GM12878 (cell line): Measurements from ENCODE around the gene SERPINI1. TPM values are rescaled to one million over a fixed set of nuclear protein-coding genes. Genes with fewer than 3 reads are reported as not detected.

Source experiments
- ATAC-seq: fragments of 200-7000 bp; cut with Tn5 transposase; 3 replicates; pipeline ENCODE4 v1.9.1; 2020; ENCODE audit warnings: mild to moderate bottlenecking, moderate library complexity
- BruUV-seq: library from RNA; stranded (reverse); fragments of 400-500 nt; replicated peaks from 2 replicates; lab custom pipeline; 2021; lab: Mats Ljungman, UMichigan
- CTCF ChIA-PET: fragments of 300-600 bp; sonication (Branson Sonifier 250); formaldehyde crosslinking; extraction: SDS; loops from one replicate; lab custom pipeline; 2021; ENCODE audit warnings: inconsistent platforms; lab: Yijun Ruan, JAX
- POLR2A ChIA-PET: fragments of 350-600 bp; formaldehyde crosslinking; extraction: SDS; loops from one replicate; lab custom pipeline; 2021; ENCODE audit warnings: inconsistent platforms; lab: Charles Lee
- RAD21 ChIA-PET: fragments of 300-600 bp; sonication (Branson Sonifier 250); formaldehyde crosslinking; loops from one replicate; lab custom pipeline; 2023; ENCODE audit warnings: antibody characterized with exemption; ENCODE audit not compliant: unreplicated experiment; lab: Charles Lee
- SMC1A ChIA-PET: fragments of 300-600 bp; sonication (Branson Sonifier 250); formaldehyde crosslinking; loops from one replicate; lab custom pipeline; 2023; ENCODE audit not compliant: unreplicated experiment, uncharacterized antibody; lab: Charles Lee
- DNase-seq: peaks from one replicate; pipeline ENCODE4 v3.0.0-alpha.2; 2011; ENCODE audit warnings: low read depth, low spot score
- FAIRE-seq: peaks from 3 replicates; lab custom pipeline; 2011; peaks lifted over from hg19 to GRCh38; lab: Jason Lieb, UNC
- H2AFZ ChIP-seq: 2 replicates; pipeline ENCODE4 v1.6.0; 2011; ENCODE audit warnings: low read depth, low read length, control low read depth; ENCODE audit not compliant: control insufficient read depth
- H3K27ac ChIP-seq: 2 replicates; pipeline ENCODE4 v1.5.1; 2011; ENCODE audit warnings: control low read depth; ENCODE audit not compliant: control insufficient read depth, insufficient read depth
- H3K27me3 ChIP-seq, 2 experiments: replicated peaks in 1 of 2; 2 replicates each; pipeline versions ENCODE4 v1.6.0 to v1.6.1; 2011; ENCODE audit warnings: low read length in 1 of 2; ENCODE audit not compliant: control insufficient read depth in 2 of 2, insufficient read depth in 2 of 2
- H3K36me3 ChIP-seq, 2 experiments: 2 replicates each; pipeline ENCODE4 v1.5.1; 2011; ENCODE audit warnings: low read length in 1 of 2; ENCODE audit not compliant: control insufficient read depth in 2 of 2, insufficient read depth in 2 of 2
- H3K4me1 ChIP-seq: 2 replicates; pipeline ENCODE4 v1.6.1; 2011; ENCODE audit warnings: mild to moderate bottlenecking, low read length, moderate library complexity, mixed read lengths; ENCODE audit not compliant: control insufficient read depth, insufficient read depth
- H3K4me2 ChIP-seq: 2 replicates; pipeline ENCODE4 v1.6.0; 2011; ENCODE audit warnings: control low read depth; ENCODE audit not compliant: control insufficient read depth, insufficient read depth
- H3K4me3 ChIP-seq: fragments of 200-600 bp; sonication (generic); 2 replicates; pipeline ENCODE4 v1.5.1; 2016
- H3K79me2 ChIP-seq: 2 replicates; pipeline ENCODE4 v1.6.0; 2011; ENCODE audit warnings: low read length; ENCODE audit not compliant: control insufficient read depth, insufficient read depth
- H3K9ac ChIP-seq: 2 replicates; pipeline ENCODE4 v1.8.0; 2011; ENCODE audit warnings: low read length, control low read depth, mixed read lengths; ENCODE audit not compliant: control insufficient read depth, insufficient read depth
- H3K9me3 ChIP-seq: replicated peaks from 3 replicates; pipeline ENCODE4 v1.5.1; 2011; ENCODE audit warnings: mild to moderate bottlenecking, low read length; ENCODE audit not compliant: control insufficient read depth, insufficient read depth
- H4K20me1 ChIP-seq: 2 replicates; pipeline ENCODE4 v1.6.0; 2011; ENCODE audit not compliant: control insufficient read depth, insufficient read depth
- EP300 ChIP-seq, 2 experiments: fragments of 150-350 bp in 1 of 2; IDR thresholded peaks; 2 replicates each; pipeline ENCODE4 v1.6.1; 2011 to 2012; ENCODE audit warnings: low read depth in 2 of 2, low read length in 2 of 2, borderline replicate concordance in 1 of 2, improper control_type of control experiment in 1 of 2, inconsistent platforms in 1 of 2; ENCODE audit not compliant: control insufficient read depth in 1 of 2
- IKZF2 ChIP-seq, 2 experiments: fragments of 450-650 bp; IDR thresholded peaks; 2 replicates each; pipeline ENCODE4 v1.6.1; 2017; ENCODE audit warnings: mild to moderate bottlenecking in 2 of 2, moderate library complexity in 2 of 2
- MEF2A ChIP-seq: IDR thresholded peaks from 2 replicates; pipeline ENCODE4 v1.6.1; 2011; ENCODE audit warnings: low read depth, mild to moderate bottlenecking, low read length, moderate library complexity; ENCODE audit not compliant: insufficient read depth
- NBN ChIP-seq: fragments of 450-650 bp; IDR thresholded peaks from 2 replicates; pipeline ENCODE4 v1.6.1; 2016
- RCOR1 ChIP-seq: conservative IDR thresholded peaks from 2 replicates; pipeline ENCODE4 v1.6.1; 2012; ENCODE audit warnings: low read depth, low read length, improper control_type of control experiment
- STAT1 ChIP-seq: fragments of 450-650 bp; conservative IDR thresholded peaks from 2 replicates; pipeline ENCODE4 v1.6.1; 2014; ENCODE audit warnings: antibody characterized with exemption, mild to moderate bottlenecking
- TBL1XR1 ChIP-seq: IDR thresholded peaks from 2 replicates; pipeline ENCODE4 v1.6.1; 2012; ENCODE audit warnings: low read depth, low read length, improper control_type of control experiment
- TCF12 ChIP-seq: IDR thresholded peaks from 2 replicates; pipeline ENCODE4 v1.6.1; 2011; ENCODE audit warnings: low read depth, mild to moderate bottlenecking, low read length
- ZSCAN29 ChIP-seq: fragments of 450-650 bp; IDR thresholded peaks from 2 replicates; pipeline ENCODE4 v1.6.1; 2017; ENCODE audit warnings: mild to moderate bottlenecking, moderate library complexity
- ZZZ3 ChIP-seq: IDR thresholded peaks from 2 replicates; pipeline ENCODE4 v1.6.1; 2011; ENCODE audit warnings: low read depth; ENCODE audit not compliant: control insufficient read depth, insufficient read length
- in situ Hi-C: fragments of 300-500 bp; cut with MboI; formaldehyde crosslinking; loops from 9 replicates; pipeline ENCODE4 v1.14.3; 2018; ENCODE audit warnings: mixed read lengths
- intact Hi-C: fragments of 100-400 bp; cut with micrococcal nuclease; formaldehyde crosslinking; loops from one replicate; pipeline ENCODE4 v1.14.2; 2022; ENCODE audit not compliant: unreplicated experiment
- polyA plus RNA-seq, 11 experiments: library from polyadenylated mRNA; depleted of rRNA in 4 of 11; unstranded in 6 of 11; stranded (reverse) in 5 of 11; fragments of >200 nt; fragmentation: Nextera tagmentation in 4 of 11; fragmentation: Illumina TruSeq in 1 of 11; extraction: Ambion mirVana in 4 of 11; extraction: Trizol in 1 of 11; gene quantifications; 1 replicate in 1 of 11; 2 replicates in 10 of 11; pipeline versions ENCODE4 v1.2.1 to v1.2.3, GENCODE V29; 2011 to 2016; ENCODE audit warnings: inconsistent platforms in 2 of 11, missing spikeins in 2 of 11, low read depth in 1 of 11
- total RNA-seq, 4 experiments: library from RNA; depleted of rRNA in 3 of 4; stranded (reverse); fragments of >200 nt in 3 of 4; fragmentation: Illumina TruSeq in 1 of 4; extraction: Trizol in 1 of 4; gene quantifications; 2 replicates each; pipeline versions ENCODE4 v1.2.1 to v1.2.3, GENCODE V29; 2013 to 2021
- TF ChIP-seq, protein P1 (sequence below): fragments of 450-650 bp; IDR thresholded peaks from 2 replicates; pipeline ENCODE4 v1.6.1; 2017; ENCODE audit warnings: borderline replicate concordance
- TF ChIP-seq, protein P2 (sequence below): fragments of 450-650 bp; IDR thresholded peaks from 2 replicates; pipeline ENCODE4 v1.6.1; 2017; ENCODE audit warnings: low read depth, mild to moderate bottlenecking, moderate library complexity
- TF ChIP-seq, protein P3 (sequence below): IDR thresholded peaks from 2 replicates; pipeline ENCODE4 v1.6.1; 2011; ENCODE audit warnings: low read depth, mild to moderate bottlenecking, low read length, moderate library complexity, borderline replicate concordance; ENCODE audit errors: extremely low read depth
- TF ChIP-seq, protein P4 (sequence below): fragments of 150-350 bp; IDR thresholded peaks from 2 replicates; pipeline ENCODE4 v1.6.1; 2014; ENCODE audit warnings: mild to moderate bottlenecking, low read depth, low read length
- TF ChIP-seq, protein P5 (sequence below): fragments of 450-650 bp; IDR thresholded peaks from 2 replicates; pipeline ENCODE4 v1.6.1; 2016; ENCODE audit warnings: mild to moderate bottlenecking, moderate library complexity, borderline replicate concordance

The SERPINI1 gene
- total and polyA plus RNA-seq, 10 of the 15 experiments (the other 5 are each of a cell fraction or from before 2014, with no cell fraction given) = 1.5 to 7.6 (median 3.6) TPM

DNA sequence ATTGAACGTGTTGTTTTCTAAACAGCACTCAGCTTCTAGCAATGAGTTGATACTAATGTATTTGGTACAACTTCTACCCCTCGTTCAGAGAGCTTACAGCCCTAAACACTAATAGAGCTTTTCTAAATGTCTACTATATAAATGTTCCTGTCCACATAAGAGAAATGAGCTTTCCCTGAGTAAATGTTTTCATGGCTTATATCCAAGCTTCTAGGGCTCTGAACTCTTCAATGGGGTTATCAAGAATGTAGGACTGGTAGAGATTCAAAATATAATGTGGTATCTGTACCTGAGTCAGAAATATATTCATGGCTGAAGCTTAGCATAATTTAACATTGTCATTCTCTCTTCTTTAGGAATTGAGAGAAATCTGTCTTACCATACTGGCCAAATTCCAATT lies 73.4 kb downstream of the SERPINI1 start (continued):
- TF ChIP-seq, protein P1, sequence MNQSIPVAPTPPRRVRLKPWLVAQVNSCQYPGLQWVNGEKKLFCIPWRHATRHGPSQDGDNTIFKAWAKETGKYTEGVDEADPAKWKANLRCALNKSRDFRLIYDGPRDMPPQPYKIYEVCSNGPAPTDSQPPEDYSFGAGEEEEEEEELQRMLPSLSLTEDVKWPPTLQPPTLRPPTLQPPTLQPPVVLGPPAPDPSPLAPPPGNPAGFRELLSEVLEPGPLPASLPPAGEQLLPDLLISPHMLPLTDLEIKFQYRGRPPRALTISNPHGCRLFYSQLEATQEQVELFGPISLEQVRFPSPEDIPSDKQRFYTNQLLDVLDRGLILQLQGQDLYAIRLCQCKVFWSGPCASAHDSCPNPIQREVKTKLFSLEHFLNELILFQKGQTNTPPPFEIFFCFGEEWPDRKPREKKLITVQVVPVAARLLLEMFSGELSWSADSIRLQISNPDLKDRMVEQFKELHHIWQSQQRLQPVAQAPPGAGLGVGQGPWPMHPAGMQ = no peak
- no peak for TF ChIP-seq ZZZ3
- TF ChIP-seq, protein P2, sequence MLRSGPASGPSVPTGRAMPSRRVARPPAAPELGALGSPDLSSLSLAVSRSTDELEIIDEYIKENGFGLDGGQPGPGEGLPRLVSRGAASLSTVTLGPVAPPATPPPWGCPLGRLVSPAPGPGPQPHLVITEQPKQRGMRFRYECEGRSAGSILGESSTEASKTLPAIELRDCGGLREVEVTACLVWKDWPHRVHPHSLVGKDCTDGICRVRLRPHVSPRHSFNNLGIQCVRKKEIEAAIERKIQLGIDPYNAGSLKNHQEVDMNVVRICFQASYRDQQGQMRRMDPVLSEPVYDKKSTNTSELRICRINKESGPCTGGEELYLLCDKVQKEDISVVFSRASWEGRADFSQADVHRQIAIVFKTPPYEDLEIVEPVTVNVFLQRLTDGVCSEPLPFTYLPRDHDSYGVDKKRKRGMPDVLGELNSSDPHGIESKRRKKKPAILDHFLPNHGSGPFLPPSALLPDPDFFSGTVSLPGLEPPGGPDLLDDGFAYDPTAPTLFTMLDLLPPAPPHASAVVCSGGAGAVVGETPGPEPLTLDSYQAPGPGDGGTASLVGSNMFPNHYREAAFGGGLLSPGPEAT = no peak
- TF ChIP-seq TCF12 = no peak
- no peak for TF ChIP-seq NBN
- no peak for TF ChIP-seq EP300 (IDR thresholded peaks at IDR 0.05; ENCODE audit: borderline replicate concordance in 1 of 2, control insufficient read depth in 1 of 2, low read depth in 2 of 2, low read length in 2 of 2)
- TF ChIP-seq IKZF2 (IDR thresholded peaks at IDR 0.05) = no peak
- TF ChIP-seq, protein P3, sequence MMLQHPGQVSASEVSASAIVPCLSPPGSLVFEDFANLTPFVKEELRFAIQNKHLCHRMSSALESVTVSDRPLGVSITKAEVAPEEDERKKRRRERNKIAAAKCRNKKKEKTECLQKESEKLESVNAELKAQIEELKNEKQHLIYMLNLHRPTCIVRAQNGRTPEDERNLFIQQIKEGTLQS = no peak

DNA sequence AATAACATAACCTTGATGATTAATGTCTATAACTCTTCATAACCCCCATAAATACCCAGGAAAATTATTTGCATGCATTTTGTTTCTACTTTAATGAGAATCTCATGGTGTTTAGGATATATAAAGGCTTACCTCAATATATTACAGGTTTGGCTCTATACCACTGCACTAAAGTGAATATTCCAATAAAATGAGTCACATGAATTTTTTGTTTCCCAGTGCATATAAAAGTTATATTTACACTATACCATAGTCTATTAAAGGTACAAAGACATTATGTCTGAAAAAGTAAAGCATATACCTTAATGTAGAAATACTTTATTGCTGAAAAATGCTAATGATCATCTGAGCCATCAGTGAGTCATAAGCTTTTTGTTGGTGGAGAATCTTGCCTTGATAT lies 74.7 kb downstream of the SERPINI1 start:
- no peak for DNase-seq
- Histone ChIP-seq H4K20me1 (no peaks in the 10 kb centered on the region), H3K27ac (no peak overlapping the region), H3K27me3 (no peaks in the 10 kb centered on the region), H3K9me3 (no peaks in the 10 kb centered on the region), H3K4me3 (no peak overlapping the region), H3K9ac (no peak overlapping the region), H3K36me3 (no peaks in the 10 kb centered on the region), H2AFZ (no peak overlapping the region), H3K79me2 (no peaks in the 10 kb centered on the region), H3K4me1 (no peaks in the 10 kb centered on the region), H3K4me2 (no peak overlapping the region)
- ChIA-PET SMC1A (no interaction called here), POLR2A (no interaction called here), RAD21 (no interaction called here), CTCF (no interaction called here)
- FAIRE-seq = no peak
- ATAC-seq = no peak
- no TSS peak for BruUV-seq
- intact Hi-C loops = no loop called here
- in situ Hi-C loops = no loop called here
- no peak for TF ChIP-seq RCOR1
- TF ChIP-seq, protein P4, sequence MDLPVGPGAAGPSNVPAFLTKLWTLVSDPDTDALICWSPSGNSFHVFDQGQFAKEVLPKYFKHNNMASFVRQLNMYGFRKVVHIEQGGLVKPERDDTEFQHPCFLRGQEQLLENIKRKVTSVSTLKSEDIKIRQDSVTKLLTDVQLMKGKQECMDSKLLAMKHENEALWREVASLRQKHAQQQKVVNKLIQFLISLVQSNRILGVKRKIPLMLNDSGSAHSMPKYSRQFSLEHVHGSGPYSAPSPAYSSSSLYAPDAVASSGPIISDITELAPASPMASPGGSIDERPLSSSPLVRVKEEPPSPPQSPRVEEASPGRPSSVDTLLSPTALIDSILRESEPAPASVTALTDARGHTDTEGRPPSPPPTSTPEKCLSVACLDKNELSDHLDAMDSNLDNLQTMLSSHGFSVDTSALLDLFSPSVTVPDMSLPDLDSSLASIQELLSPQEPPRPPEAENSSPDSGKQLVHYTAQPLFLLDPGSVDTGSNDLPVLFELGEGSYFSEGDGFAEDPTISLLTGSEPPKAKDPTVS = no peak
- no peak for TF ChIP-seq ZSCAN29
- TF ChIP-seq MEF2A = no peak
- no peak for TF ChIP-seq IKZF2 (IDR thresholded peaks at IDR 0.05)
- no peak for TF ChIP-seq STAT1
- TF ChIP-seq, protein P5, sequence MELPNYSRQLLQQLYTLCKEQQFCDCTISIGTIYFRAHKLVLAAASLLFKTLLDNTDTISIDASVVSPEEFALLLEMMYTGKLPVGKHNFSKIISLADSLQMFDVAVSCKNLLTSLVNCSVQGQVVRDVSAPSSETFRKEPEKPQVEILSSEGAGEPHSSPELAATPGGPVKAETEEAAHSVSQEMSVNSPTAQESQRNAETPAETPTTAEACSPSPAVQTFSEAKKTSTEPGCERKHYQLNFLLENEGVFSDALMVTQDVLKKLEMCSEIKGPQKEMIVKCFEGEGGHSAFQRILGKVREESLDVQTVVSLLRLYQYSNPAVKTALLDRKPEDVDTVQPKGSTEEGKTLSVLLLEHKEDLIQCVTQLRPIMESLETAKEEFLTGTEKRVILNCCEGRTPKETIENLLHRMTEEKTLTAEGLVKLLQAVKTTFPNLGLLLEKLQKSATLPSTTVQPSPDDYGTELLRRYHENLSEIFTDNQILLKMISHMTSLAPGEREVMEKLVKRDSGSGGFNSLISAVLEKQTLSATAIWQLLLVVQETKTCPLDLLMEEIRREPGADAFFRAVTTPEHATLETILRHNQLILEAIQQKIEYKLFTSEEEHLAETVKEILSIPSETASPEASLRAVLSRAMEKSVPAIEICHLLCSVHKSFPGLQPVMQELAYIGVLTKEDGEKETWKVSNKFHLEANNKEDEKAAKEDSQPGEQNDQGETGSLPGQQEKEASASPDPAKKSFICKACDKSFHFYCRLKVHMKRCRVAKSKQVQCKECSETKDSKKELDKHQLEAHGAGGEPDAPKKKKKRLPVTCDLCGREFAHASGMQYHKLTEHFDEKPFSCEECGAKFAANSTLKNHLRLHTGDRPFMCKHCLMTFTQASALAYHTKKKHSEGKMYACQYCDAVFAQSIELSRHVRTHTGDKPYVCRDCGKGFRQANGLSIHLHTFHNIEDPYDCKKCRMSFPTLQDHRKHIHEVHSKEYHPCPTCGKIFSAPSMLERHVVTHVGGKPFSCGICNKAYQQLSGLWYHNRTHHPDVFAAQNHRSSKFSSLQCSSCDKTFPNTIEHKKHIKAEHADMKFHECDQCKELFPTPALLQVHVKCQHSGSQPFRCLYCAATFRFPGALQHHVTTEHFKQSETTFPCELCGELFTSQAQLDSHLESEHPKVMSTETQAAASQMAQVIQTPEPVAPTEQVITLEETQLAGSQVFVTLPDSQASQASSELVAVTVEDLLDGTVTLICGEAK = no peak
- no peak for TF ChIP-seq TBL1XR1
